Fibroblast of skin of right biceps (primary cell): ENCODE measurements around the gene NECTIN2.
"Not testable (repeated sequence)": the region's sequence is repeated elsewhere in the genome, so short reads cannot be mapped to it uniquely, and the experiment has no call there.

Experiments used
- DNase-seq: peaks from one replicate; pipeline ENCODE4 v3.0.0-alpha.2; 2013

NECTIN2 gene

GRCh38 chr19:44855606-44856005 lies 9.5 kb downstream of the NECTIN2 start:
- no peak for DNase-seq

- DNase-seq = no peak
Observed at GRCh38 chr19:44856421-44857083, 10.5 kb downstream of the NECTIN2 start.

- DNase-seq = no peak
Observed at GRCh38 chr19:44857837-44858236, 11.7 kb downstream of the NECTIN2 start.

- DNase-seq = not testable (repeated sequence)
Observed at GRCh38 chr19:44861576-44861975, 15.5 kb downstream of the NECTIN2 start.

- DNase-seq = no peak
Observed at GRCh38 chr19:44863990-44864389, 17.9 kb downstream of the NECTIN2 start.

- no peak for DNase-seq
Observed at GRCh38 chr19:44865196-44865767, 19.2 kb downstream of the NECTIN2 start.

GRCh38 chr19:44866664-44867063 lies 20.6 kb downstream of the NECTIN2 start:
- no peak for DNase-seq

- DNase-seq = no peak
Observed at GRCh38 chr19:44867578-44867977, 21.5 kb downstream of the NECTIN2 start.

GRCh38 chr19:44869733-44870470 lies 23.8 kb downstream of the NECTIN2 start:
- DNase-seq = peak; percentile 78

- DNase-seq = no peak
Observed at GRCh38 chr19:44871809-44872208, 25.7 kb downstream of the NECTIN2 start.

GRCh38 chr19:44872661-44873060 lies 26.6 kb downstream of the NECTIN2 start:
- no peak for DNase-seq

GRCh38 chr19:44874317-44874716 lies 28.2 kb downstream of the NECTIN2 start:
- DNase-seq = no peak

GRCh38 chr19:44875666-44876451 lies 29.8 kb downstream of the NECTIN2 start:
- DNase-seq = peak; percentile 60

- no peak for DNase-seq
Observed at GRCh38 chr19:44876930-44877535, 30.9 kb downstream of the NECTIN2 start.

- no peak for DNase-seq
Observed at GRCh38 chr19:44878120-44878865, 32.2 kb downstream of the NECTIN2 start.

- no peak for DNase-seq
Observed at GRCh38 chr19:44879309-44880065, 33.4 kb downstream of the NECTIN2 start.

GRCh38 chr19:44882063-44882462 lies 36.0 kb downstream of the NECTIN2 start:
- no peak for DNase-seq

- not testable (repeated sequence) for DNase-seq
Observed at GRCh38 chr19:44882619-44883397, 36.7 kb downstream of the NECTIN2 start.

GRCh38 chr19:44883922-44884321 lies 37.8 kb downstream of the NECTIN2 start:
- DNase-seq = peak; percentile 36

- no peak for DNase-seq
Observed at GRCh38 chr19:44884566-44884965, 38.5 kb downstream of the NECTIN2 start.

- no peak for DNase-seq
Observed at GRCh38 chr19:44886141-44886540, 40.0 kb downstream of the NECTIN2 start.
